RPMI8226 (cell line): ENCODE results near the gene HABP4.

Experiments
- DNase-seq: peaks from one replicate; pipeline ENCODE4 v3.0.0-alpha.2; 2015

Gene HABP4

DNA sequence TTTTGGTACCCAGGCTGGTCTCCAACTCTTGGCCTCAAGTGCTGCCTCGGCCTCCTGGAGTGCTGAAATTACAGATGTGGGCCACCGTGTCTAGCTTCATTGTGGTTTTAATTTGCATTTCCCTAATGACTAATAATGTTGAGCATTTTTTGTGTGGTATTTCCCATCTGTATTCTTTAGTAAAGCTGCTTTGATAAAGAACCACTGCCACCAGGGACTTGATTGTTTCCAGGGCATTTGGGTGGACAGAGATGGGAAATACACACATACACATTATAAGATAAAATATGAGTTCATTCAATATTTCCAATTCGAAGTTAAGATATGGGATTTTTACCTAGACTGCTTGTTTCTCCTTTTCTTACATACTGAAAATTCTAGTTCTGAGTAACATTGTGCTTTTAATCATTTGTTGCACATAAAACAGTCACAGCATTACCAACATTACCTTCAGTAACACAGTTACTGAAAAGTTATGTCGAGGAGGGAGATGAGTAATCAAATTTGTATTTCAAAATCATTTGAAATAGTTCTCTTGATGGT, 28.9 kb downstream of the HABP4 start:
- DNase-seq, result no peak

DNA sequence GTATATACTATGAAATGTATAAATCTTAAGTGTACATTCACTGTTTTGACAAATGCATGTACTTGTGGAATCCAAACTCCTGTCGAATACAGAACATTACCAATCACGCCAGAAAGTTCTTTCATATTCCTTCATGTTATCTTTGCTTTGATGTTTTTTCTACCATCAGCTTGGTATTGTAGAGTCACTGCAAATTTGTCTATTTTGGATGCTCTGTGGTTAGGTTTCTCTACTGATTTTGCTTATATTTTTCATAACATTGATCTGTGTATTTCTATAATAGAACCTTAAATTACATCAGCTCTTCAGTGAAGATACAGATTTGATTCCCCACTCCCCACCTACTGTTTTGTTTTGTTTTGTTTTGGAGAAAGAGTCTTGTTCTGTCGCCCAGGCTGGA, 30.8 kb downstream of the HABP4 start:
- DNase-seq, result no peak

DNA sequence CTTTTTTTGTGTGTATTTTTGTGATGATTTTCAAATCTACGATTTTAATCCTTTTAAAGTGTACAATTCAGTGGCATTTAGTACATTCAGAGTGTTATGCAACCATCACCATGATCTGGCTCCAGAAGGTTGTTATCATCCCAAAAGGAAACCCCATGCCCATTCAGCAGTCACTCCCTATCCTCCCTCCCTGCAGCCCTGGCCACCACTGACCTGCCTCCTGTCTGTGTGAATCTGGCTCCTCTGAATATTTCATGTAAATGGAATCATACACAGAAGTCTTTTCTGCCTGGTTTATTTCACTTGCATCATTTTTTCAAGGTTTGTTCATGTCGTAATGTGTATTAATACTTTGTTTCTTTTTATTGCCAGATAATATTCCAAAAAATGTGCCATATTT, 32.5 kb downstream of the HABP4 start:
- DNase-seq, result no peak

DNA sequence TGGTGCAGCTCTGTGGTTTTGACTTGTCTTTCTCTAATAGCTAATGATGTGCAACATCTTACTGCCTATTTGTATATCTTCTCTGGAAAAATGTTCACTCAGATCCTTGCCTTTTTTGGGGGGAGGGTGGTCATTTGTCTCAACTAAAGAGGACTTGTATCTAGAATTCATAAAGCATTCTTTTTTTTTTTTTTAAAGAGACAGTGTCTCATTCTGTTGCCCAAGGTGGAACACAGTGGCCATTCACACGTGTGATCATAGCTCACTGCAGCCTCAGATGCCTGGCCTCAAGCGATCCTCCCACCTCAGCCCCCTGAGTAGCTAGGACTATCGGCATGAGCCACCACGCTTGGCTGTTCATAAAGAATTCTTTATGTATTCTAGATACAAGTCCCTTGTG, 33.2 kb downstream of the HABP4 start:
- DNase-seq, result no peak

DNA sequence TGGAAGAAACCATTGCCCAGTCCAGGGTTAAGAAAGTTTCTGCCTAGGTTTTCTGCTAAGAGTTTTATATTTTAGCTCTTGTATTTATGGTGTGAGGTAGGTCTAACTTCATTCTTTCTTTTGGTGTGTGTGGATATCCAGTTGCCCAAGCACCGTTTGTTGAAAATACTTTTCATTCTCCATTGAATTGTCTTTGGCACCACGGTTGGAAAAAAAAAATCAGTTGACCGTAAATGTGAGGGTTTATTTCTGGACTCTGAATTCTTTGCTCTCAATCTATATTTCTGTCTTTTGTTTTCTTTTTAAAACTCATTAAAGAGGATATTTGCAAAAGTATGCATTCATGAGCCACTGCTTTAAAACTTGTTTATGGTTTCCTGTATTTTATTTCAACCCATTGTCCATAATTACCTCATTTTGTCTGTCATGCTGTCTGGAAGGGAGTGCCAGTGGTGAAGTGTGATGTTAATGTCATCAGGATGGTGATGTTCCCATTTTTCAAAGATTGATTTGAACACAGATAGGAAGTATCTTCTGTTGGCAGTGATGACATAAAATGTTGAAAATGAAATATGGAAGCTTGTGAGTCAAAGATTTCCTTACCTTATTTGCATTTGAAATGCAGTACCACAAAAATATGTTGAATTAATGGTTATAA, 33.9 kb downstream of the HABP4 start:
- DNase-seq, result no peak

DNA sequence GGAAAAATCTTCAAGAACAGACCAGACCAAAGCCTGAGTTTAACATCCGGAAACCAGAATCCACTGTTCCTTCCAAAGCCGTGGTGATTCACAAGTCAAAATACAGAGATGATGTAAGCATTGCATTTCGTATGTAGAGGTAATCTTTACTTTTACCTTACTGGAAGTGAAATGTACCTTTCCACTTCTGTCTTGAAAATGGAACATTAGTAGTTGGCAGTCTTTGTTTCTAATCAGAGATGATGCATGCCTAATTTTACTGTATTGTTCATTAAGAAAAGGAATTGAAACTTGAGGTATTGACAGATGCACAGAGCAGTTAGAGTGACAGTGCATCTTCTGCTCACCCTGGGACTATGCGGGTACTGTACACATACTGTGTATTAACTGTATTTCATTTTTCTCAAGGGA, 34.6 kb downstream of the HABP4 start:
- peak; percentile 10 for DNase-seq

DNA sequence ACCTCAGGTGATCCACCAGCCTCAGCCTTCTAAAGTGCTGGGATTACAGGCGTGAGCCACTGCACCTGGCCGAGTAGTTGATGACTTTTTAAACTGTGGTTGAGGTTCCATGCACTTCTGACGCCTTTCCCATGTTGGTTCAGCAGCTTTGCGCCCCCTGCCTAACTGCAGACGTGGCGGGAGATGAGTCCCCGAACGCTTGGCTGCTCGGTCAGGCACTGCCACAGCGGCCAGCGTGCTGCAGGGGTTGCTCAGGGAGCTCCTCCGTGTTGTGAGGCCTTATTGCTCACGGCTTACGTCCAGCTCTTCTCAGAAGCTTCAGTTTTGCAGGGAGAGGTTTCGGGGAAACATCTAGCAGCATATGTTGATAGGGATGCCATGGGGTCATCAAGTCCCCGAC, 35.3 kb downstream of the HABP4 start:
- no peak for DNase-seq

DNA sequence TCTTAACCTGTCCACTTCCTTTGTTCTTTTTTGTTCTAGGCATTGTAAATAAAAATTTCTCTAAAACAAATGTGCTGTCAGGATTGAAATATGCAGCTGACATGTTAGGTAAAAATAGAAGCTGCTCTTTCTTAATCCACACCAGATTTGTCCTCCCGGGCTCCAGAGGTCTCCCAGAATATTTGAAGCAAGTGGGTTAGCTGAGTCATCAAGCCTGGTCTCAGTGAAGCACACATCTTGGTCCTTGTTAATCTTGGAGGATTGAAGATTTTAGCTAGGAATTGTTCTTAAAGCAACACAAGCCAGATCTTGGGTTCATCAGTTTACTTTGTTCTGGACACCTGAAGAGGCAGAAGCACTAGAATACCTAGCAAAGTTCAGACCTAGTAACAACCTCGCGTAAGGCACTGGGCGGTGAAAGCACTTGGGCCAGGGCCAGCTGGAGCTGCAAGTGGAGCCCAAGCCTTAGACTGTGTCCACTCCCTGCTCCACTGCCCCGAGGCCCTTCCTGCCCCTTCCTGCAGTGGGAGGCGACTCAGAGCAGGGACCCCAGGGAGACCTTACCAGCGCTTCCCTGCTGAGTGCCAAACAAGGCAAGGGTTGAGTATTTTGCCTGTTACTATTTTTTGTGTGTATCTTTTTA, 36.5 kb downstream of the HABP4 start:
- no peak for DNase-seq

DNA sequence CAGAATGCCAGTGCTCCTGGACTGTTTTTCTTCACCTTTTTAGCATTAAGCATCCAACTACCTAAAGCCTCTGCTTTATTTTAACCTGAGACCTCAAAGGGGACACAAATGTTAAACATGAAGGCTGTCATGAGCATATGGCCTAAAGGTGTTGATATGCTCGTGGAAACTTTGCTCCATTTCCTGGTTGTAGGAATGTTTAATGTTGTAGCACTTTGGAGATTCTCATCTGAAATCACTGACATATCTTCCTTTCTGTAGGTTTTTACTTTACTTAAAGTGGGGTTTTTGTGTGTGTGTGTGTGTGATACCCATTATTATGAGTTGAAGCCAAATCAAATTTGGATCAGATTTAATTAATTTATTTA, 37.0 kb downstream of the HABP4 start:
- DNase-seq, result no peak

DNA sequence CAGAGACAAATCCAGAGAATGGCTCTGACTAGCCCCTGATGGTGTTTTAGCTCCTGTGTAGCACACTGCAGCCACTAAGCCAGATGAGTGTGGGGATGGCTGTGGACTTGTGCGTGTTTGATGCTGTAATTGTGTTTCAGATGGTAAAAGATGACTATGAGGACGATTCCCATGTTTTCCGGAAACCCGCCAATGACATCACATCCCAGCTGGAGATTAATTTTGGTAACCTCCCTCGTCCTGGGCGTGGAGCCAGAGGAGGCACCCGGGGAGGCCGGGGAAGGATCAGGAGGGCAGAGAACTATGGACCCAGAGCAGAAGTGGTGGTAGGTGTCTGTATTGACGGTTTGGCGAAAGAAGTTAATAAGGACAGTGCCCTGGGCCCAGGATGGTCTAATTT, 38.0 kb downstream of the HABP4 start:
- no peak for DNase-seq

DNA sequence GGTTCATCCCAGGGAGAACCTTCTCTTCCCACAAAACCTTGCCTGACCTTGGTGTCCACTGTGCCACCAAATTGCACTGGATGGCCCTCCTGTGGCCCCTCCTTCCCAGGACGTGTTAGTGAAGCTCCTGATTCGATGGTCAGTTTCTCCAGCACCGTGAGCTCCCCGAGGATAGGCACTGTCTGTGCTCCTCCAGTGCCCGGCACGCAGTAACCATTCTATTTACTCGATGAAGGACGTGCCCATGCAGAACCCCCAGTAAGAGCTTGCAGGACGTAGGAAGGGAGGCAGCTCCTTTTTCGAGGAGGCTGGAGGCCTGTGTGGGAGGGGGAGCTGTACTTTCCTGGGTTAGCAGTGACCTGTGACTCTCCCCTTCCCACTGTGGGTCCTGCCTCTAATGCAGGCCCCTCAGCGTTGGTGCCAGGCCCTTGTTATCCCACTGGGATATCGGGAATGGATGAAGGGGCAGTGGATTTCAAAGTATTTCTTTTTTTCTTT, 39.6 kb downstream of the HABP4 start:
- no peak for DNase-seq

DNA sequence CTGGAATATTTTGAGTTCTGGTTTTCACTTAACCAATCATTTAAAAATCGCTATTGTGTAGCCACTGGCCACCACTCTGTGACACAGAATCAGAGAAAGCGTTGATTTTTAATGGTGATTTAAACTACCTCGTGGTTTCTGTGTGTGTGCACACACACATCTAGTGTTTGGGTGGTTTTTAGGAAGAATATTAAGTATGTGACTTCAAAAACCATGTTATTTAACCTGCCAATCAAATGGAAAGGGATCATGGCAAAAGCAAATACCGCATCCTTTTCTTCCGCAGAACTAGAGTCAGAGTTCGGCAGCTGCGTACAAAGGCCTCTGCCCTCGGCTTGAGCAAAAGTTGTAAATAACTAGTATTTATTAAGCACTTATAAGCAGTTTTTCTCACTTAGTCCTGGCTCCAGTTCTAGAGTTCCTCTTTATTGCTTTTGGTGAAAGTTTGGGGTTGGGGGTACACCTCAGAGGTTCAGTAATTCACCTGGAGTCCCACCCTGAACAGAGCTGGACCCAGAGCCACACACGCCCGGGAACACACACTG, 40.6 kb downstream of the HABP4 start:
- DNase-seq, result no peak

DNA sequence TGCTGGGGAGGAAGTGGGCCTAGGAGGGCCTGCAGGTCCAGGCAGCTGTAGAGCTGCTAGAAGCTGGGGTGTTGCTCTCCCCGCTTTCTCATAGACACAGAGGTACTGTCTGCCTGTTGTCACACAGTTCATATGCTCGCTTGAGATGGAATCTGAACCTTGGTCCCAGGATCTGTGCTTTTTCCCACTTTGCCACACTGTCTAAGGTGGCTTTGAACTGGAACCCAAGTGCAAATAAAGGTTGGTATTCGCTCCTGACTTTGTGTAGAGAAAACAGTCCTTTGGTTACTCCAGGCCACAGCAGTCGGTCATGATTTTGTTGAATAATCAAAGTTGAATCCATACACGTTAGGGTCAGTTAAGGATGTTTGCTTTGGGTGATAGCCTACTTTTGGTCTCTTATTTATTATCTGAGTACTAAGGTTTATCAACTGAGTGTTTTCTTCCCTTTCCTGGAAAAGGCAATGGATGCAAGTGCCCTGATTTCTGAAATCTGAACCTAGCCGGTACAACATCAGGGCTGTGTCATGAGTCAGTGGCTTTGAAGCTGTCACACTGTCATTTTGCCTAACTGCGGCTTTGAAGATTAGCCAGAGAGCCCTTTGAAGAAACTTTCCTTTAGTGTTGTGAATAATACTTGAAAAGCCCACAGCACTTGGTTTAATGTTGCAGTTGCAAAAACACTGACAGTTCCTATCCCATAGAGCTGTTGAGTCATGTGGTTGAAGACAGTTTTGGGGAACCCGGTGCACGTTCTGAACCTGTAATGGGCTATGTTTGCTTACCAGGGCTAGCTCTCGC, 41.3 kb downstream of the HABP4 start:
- DNase-seq, result no peak

DNA sequence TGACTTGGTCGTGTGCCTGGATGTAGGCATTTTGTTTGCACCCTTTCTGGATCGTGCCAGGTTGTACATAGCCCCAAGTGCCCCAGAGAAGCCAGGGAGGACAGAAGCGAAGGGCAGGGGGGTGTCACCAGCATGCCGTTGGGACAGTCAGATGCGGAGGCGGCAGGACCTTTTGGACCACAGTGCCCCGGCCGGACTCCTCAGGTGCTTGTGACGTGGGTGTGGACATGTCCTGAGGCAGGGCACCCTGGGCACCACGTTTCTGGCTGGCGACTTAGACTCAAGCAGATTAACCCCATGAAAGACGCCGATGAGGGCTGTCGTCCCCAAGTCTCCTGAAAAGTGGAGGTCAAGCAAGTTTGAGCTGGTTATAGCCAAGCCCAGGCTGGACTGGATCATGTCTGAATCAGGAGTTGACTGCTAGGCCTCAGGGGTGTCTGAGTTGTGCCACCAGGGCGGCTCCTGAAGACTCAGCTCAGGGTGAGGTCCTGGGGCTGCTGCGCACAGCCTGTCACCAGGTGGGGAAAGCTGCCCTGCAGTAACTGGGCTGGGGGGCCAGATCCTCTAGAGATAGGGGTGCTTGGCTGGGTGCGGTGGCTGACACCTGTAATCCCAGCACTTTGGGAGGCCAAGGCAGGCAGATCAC, 42.0 kb downstream of the HABP4 start:
- DNase-seq, result no peak

DNA sequence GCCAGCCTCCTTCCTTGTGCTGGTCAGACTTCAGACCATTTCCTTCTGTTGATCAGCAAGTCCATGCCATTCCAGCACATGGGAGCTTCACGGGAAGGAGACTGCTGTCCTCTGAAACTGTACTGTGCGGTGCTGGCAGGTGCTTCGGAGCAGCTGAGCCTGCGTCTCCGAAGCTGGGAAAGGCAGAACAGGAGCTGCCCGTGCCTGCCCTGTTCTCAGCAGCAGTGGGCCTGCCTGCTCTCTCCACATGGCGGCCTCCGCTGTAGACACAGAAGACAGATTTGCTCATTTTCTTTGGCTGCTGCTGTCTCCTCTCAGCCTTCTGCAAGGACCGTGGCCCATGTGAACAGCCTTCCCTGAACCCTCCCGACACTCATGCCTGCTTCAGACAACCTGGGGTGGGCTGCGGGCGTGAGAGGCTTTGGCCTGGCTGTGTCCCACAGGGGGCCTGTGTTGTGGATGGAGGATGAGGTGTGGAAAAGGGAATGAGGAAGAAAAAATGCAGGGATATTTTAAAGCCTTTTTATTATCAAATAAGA, 43.1 kb downstream of the HABP4 start:
- no peak for DNase-seq

DNA sequence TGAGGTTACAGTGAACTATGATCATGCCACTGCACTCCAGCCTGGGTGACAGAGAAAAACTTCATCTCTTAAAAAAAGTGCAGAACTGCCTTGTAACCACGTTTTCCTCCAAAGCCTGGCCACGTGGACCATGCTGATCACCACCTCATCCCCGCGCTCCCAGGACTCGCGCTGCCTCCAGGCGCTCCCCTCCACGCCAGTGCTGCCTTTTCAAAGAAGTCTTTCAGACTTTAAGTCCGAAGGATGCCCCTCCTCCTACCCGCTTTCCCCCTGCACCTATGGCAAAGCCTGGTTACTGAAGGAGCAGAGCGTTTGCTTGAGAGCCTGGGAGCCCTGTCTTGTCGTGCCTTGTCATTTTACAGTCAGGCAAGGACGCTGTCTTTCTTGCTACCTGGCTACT, 43.8 kb downstream of the HABP4 start:
- no peak for DNase-seq

DNA sequence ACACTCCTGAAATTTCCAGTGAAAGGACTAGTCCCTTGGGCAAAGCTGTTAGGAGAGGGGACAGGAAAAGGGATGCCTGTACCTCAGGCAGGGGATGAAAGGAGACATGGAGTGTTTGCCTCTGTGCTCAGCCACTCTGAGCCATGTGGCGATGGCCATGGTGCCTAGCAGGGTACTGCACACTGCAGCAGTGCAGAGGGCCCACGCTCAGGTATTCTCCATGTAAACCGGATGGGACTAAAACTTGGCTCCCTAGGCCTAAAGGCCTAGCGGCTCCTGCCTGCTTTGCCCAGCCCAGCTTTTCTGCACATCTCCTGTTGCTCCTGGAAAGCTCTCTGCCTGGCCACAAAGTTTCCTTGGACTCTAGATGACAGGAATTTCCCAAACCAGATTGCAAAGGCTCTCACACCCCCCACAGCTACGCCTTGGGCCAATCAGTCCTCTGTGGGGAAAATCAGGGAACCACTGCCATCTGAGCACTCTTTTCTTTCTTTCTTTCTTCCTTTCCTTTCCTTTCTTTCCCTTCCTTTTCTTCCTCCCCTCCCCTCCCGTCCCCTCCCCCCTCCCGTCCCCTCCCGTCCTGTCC, 44.3 kb downstream of the HABP4 start:
- DNase-seq, result no peak

DNA sequence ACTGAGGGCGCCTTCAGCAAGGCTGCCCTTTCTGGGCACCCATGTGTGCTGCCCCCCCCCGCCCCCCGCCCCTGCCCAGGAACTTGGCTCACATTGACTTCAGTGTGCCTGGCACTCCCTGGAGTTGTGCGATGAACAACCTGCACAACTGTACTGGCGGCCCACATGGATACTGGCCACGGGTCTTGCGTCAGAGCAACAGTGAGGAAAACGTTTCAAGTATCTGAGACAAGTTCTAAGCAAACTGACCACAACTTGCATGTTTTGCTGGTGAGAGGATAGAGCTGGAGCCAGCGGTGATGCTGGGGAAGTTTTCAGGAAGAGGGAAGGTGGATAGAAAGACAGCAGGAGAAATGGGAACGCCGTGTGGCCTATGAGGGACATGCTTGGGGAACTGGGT, 45.4 kb downstream of the HABP4 start:
- DNase-seq, result no peak

DNA sequence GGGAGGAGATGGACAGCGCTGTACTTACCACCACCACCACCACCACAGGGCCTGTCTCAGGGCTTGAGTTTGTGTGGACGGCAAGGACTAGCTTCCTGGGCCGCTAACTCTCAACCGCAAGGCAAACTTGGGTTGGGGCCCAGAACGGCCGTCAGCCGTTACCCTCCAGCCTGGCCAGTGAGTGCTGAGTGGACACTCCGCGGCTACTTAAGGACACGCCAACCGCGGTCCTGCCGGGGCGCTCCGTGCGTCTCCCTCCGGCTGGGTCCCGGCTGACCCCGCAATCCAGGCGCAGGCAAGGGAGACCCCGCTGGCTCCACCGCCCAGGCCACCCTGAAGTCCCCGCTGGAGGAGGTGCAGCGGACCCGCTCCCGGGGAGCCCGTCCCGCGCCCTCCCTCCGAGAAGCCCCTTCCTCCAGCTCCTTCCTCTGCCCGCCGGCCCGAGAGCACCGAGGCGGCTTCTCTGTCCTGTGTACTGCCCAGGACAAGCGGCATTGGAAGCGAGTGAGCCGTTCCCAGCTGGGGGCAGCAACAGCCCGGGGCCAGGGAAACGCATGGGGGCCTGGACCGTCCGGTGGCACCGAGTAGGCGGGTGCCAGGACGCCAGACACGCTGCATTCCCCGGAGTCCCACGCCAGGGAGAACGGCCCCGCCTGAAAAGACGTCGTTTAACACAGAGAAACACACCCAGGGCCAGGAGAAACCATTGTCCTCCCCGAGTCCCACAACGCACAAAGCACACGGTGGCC, 46.6 kb downstream of the HABP4 start:
- no peak for DNase-seq

DNA sequence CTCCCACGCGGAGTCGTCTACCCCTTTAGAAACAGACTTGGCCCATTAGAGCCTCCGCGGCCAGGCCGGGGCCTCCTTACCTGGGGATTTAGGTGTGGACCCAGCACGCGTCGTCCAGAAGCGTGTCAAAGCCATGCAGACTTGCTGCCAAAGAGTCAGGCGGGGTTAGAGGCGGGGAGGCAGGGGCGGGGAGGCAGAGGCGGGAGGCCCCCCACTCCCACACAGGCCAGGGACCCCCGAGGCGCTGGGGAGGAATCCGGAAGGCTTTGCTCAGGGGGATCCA, 47.1 kb downstream of the HABP4 start:
- no peak for DNase-seq

DNA sequence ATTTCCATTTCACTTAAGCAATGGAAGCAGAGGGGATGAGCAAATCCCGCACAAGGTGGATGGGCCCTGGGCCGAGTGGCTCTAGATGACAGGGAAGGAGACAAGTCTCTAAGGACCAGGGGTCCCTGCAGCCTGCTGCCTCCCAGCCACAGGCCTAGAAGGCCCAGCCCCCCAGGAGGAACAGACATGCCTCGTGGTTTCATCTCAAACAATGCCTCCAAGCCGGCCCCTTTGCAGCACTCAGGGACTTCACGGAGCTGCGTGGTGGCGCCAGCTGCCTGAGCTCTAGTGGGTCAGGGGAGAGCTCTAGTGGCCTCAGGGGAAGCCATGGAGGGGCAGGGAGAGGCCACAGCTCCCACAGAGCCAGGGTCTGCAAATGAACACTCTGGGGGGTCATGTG, 48.8 kb downstream of the HABP4 start:
- no peak for DNase-seq

DNA sequence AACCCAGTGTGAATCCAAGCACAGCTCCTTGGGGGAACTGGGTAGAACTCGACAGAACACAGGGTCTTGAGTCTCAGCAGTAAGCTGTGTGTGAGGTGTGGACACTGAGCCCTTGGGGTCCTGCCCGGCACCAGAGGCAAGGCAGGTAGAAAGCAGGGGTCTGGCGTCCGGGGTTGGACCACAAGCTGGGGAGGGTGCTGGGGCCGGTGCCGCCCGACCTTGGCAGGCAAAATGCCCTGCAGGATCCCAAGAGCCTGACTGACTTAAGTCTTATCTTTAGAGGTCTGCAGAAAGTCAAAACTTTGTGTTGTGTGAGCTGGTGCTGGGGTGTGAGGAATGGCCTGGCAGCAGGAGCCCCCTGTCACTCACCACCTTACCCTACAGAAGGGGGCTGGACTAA, 49.3 kb downstream of the HABP4 start:
- no peak for DNase-seq
